GM12864 (cell line): ENCODE measurements around the gene MAMDC2.

Source experiments
- DNase-seq: peaks from one replicate; pipeline ENCODE4 v3.0.0-alpha.2; 2011; ENCODE audit warnings: low read depth
- H3K4me3 ChIP-seq: 2 replicates; pipeline ENCODE4 v1.5.1; 2011; ENCODE audit warnings: mild to moderate bottlenecking, low read depth, low read length, control low read depth
- CTCF ChIP-seq: IDR thresholded peaks from 2 replicates; pipeline ENCODE4 v1.5.1; 2011; ENCODE audit warnings: low read depth, mild to moderate bottlenecking, moderate library complexity, low read length, control low read depth, inconsistent platforms; ENCODE audit errors: missing control alignments

Gene MAMDC2

GRCh38 chr9:70045452-70045851 lies 1.8 kb downstream of the MAMDC2 start:
- DNase-seq = no peak
- no peak for TF ChIP-seq CTCF
- H3K4me3 ChIP-seq = no peak overlapping the region

- H3K4me3 ChIP-seq = no peak overlapping the region
- no peak for TF ChIP-seq CTCF
- DNase-seq = no peak
Observed at GRCh38 chr9:70046274-70047070, 2.8 kb downstream of the MAMDC2 start.

GRCh38 chr9:70049236-70049635 lies 5.6 kb downstream of the MAMDC2 start:
- no peak for DNase-seq
- H3K4me3 ChIP-seq = no peak overlapping the region
- TF ChIP-seq CTCF = no peak

DNA sequence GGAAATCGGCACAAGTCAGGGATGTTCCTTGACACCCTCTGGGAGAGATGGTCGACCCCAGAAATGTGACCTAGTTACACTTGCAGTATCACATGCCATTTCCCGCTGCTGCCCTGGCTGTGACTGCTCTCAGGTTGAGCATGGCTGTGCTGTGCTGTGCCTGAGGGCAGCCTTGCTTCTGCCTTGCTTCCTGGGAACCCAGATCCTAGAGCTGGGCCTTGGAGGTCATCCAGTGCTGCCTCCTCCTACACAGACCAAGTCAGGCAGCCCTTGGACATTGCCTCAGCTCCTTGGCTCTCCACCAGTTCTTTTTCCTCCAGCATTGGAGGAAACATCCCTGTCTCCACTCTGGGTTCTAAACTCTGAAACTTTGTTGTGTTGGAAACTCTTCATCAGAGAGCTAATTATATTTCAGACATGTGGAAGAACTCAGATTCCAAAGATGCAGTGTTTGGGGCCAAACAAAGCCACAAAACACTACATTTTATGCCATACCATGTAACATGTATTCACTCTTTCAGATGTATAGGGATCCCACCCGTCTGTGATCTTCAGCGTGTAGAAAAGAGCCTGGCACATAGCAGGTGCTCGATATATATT lies 6.1 kb downstream of the MAMDC2 start:
- no peak overlapping the region for H3K4me3 ChIP-seq
- DNase-seq = no peak
- no peak for TF ChIP-seq CTCF

GRCh38 chr9:70052768-70053167 lies 9.1 kb downstream of the MAMDC2 start:
- DNase-seq = no peak
- TF ChIP-seq CTCF = no peak
- H3K4me3 ChIP-seq = no peak overlapping the region

DNA sequence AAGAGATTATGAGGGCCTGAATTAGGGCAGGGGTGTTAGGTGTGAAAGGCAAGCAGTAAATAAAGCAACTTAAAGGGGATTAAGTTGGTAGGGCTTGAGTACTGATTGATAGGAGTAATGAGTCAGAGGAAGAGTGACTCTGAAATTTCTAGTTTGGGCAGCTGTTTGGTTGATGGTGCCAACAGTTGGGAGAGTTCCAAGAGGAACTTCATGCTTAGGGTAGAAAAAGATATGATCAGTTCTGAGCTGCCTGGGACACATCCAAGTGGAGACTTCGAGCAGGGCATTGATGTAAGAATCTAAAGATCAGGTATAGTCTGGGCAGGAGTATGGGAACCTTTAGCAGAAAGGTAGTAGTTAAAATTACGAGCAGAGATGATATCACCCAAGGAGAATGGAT lies 10.2 kb downstream of the MAMDC2 start:
- TF ChIP-seq CTCF = no peak
- DNase-seq = no peak

DNA sequence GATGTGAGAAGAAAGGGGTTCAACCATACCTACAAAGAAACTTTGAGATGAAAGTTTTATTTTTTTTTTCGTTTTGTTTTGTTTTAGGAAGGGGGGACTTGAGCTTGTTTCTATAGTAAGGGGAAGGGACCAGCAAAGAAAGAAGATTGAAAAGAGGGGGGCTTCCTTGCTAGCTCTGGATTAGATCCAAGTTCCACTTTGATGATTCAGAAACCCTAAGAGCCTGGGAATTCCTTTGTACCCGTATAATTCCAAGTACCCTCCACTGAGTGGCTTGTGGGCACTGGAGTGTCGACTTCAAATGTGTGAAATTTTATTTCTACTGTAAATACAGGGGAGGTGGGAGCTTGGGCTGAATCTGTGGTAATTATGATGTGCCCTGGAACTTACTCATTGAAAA lies 10.9 kb downstream of the MAMDC2 start:
- TF ChIP-seq CTCF = no peak
- no peak overlapping the region for H3K4me3 ChIP-seq
- no peak for DNase-seq

More for the DNA sequence above, 10.2 kb downstream of the MAMDC2 start:
- H3K4me3 ChIP-seq = no peak overlapping the region
